Astrocyte of the spinal cord (primary cell): Measurements from ENCODE around the gene ECM1.

Experiments
- DNase-seq: peaks from one replicate; pipeline ENCODE4 v3.0.0; 2011; ENCODE audit warnings: low read depth, low spot score
- H3K4me3 ChIP-seq: 2 replicates; pipeline ENCODE4 v1.5.1; 2011; ENCODE audit warnings: low read depth, mild to moderate bottlenecking, low read length, moderate library complexity
- in situ Hi-C: cut with HindIII; loops from 2 replicates; pipeline ENCODE4 v1.10.0; 2017; ENCODE audit warnings: low sequenced_read_pairs
- TF ChIP-seq, protein P1 (sequence below): IDR thresholded peaks from 2 replicates; pipeline ENCODE4 v1.5.1; 2012; ENCODE audit warnings: low read depth, mild to moderate bottlenecking, low read length, inconsistent platforms

ECM1 gene

DNA sequence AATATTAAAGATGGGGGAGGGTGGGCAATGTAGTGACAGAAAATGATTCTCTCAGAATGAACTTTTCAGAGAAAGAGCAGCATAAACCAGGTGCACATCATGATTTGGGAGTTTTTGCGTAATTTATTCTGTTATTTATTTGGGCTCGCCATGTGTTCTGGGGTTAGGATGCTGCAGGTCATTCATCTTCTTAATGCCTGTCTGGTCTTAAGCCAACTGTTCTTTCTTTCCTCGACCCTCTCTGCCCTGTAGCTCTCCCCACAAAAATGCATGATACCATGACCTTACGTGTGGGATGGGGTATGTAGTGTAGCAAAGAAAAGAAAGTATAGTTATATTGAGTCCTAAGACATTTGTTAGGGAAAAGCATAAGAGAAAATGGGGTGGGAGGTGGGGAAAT lies 33.0 kb upstream of the ECM1 start:
- DNase-seq = no peak
- H3K4me3 ChIP-seq = no peak overlapping the region
- in situ Hi-C loops = no loop called here
- TF ChIP-seq, protein P1, sequence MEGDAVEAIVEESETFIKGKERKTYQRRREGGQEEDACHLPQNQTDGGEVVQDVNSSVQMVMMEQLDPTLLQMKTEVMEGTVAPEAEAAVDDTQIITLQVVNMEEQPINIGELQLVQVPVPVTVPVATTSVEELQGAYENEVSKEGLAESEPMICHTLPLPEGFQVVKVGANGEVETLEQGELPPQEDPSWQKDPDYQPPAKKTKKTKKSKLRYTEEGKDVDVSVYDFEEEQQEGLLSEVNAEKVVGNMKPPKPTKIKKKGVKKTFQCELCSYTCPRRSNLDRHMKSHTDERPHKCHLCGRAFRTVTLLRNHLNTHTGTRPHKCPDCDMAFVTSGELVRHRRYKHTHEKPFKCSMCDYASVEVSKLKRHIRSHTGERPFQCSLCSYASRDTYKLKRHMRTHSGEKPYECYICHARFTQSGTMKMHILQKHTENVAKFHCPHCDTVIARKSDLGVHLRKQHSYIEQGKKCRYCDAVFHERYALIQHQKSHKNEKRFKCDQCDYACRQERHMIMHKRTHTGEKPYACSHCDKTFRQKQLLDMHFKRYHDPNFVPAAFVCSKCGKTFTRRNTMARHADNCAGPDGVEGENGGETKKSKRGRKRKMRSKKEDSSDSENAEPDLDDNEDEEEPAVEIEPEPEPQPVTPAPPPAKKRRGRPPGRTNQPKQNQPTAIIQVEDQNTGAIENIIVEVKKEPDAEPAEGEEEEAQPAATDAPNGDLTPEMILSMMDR = no peak

DNA sequence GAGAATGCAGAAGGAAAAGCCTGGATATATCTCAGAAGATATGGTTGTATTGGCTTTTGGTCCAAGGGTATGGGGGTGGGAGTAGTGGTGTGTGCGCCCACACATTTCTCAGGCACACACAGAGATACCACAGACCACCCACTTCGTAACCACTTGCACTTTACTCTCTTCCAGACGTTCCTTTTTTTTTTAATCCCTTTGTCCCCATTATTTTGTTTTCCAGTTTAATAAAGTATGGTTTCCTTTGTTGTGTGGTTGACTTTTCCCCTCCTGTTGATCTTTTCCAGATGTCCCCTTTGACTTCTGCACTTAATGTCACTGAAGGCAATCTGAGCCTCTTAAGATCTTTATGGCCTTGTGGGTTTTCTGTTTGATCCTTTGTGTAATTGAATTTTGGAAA lies 31.2 kb upstream of the ECM1 start:
- H3K4me3 ChIP-seq = no peak overlapping the region
- no peak for DNase-seq
- TF ChIP-seq, protein P1 = no peak
- in situ Hi-C loops = no loop called here

GRCh38 chr1:150477320-150477719 lies 30.6 kb upstream of the ECM1 start:
- in situ Hi-C loops = no loop called here
- TF ChIP-seq, protein P1 = no peak
- no peak for DNase-seq
- no peak overlapping the region for H3K4me3 ChIP-seq

DNA sequence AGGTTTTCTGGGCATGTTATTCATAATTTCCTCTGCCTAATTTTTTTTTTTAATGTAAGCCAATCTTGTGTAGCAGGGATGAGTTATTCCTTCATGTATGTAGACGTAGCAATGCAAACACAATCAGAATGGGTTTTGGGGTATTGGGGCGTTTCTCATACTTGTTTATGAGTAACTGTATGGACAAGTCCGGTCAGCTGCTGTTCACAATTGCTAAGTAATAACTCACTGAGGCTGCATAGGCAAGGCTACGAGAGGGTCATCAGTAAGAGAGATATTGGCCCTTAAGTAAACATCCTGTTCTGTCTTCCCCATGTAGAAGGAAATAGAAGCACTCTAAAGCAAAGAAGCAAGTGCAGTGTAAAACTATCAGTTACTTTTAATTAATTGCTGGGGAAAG lies 30.2 kb upstream of the ECM1 start:
- DNase-seq = no peak
- TF ChIP-seq, protein P1 = no peak
- in situ Hi-C loops = no loop called here
- no peak overlapping the region for H3K4me3 ChIP-seq

GRCh38 chr1:150479370-150479769 lies 28.5 kb upstream of the ECM1 start:
- no peak for DNase-seq
- TF ChIP-seq, protein P1 = no peak
- no peak overlapping the region for H3K4me3 ChIP-seq
- in situ Hi-C loops = no loop called here

DNA sequence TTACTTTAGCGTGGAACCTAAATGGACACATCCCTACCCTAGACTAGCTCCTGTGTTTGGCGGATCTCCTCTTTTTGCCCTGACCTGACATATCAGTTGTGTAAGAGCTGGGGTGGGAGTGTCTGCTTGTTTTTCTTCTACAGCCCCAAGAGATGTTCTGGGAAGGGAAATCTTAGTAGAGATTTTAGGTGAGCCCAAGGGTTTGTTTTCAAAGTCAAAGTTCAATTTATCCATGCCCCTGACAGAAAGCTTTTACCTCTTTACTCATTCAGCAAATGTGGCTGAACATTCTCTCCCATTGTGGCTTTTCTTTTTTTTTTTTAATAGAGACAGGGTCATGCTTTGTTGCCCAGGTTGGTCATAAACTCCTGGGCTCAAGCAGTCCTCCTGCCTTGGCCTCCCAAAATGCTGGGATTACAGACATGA lies 28.0 kb upstream of the ECM1 start:
- DNase-seq = no peak
- TF ChIP-seq, protein P1 = no peak
- in situ Hi-C loops = no loop called here
- no peak overlapping the region for H3K4me3 ChIP-seq

DNA sequence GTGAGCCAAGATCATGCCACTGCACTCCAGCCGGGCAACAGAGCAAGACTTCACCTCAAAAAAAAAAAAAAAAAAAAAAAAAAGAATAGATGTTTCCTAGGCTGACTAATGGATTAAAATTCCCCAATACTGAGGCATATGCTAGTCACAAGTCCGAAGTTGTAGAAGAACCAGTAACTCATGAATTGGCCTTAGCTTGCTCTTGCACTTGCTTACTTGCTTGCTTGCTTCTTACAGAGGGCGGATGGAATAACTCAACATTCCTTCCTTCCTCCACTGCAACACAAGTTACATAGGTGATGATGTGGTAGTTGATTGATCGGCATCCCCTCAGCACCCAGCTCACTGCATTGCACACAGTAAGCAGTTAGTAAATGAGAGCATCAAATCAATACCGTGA lies 23.5 kb upstream of the ECM1 start:
- H3K4me3 ChIP-seq = no peak overlapping the region
- no peak for DNase-seq
- TF ChIP-seq, protein P1 = no peak
- in situ Hi-C loops = no loop called here
